Lung (tissue), 12 donors: ENCODE measurements around the gene URAD. TPM values are rescaled to one million over a fixed set of nuclear protein-coding genes. Genes with fewer than 3 reads are reported as not detected.

ENCODE experiments used
- ATAC-seq: fragments of 200-7000 bp; cut with Tn5 transposase; one replicate; pipeline ENCODE4 v1.9.1; 2020; ENCODE audit warnings: moderate number of reproducible peaks; ENCODE audit not compliant: insufficient read depth, low FRiP score
- DNase-seq, 3 donors: peaks; one replicate each; pipeline ENCODE4 v3.0.0-alpha.2; 2013 to 2017
- H3K27ac ChIP-seq, 2 donors: one replicate each; pipeline ENCODE4 v1.5.1; 2013; ENCODE audit warnings: mild to moderate bottlenecking in 2 of 2, moderate library complexity in 2 of 2, control low read depth in 1 of 2, inconsistent platforms in 1 of 2, low read depth in 1 of 2, low read length in 1 of 2
- H3K27me3 ChIP-seq, 3 donors: one replicate each; pipeline ENCODE4 v1.5.1; 2013; ENCODE audit warnings: low read length in 2 of 3; ENCODE audit not compliant: control insufficient read depth in 3 of 3, insufficient read depth in 3 of 3
- H3K36me3 ChIP-seq, 4 donors: one replicate each; pipeline ENCODE4 v1.5.1; 2013; ENCODE audit warnings: low read length in 4 of 4, mild to moderate bottlenecking in 1 of 4, moderate library complexity in 1 of 4; ENCODE audit not compliant: control insufficient read depth in 4 of 4, insufficient read depth in 4 of 4
- H3K4me1 ChIP-seq, 5 donors: one replicate each; pipeline ENCODE4 v1.5.1; 2013; ENCODE audit warnings: low read length in 5 of 5, mild to moderate bottlenecking in 2 of 5, moderate library complexity in 1 of 5; ENCODE audit not compliant: control insufficient read depth in 5 of 5, insufficient read depth in 5 of 5
- H3K4me3 ChIP-seq: one replicate; pipeline ENCODE4 v1.5.1; 2013; ENCODE audit warnings: mild to moderate bottlenecking, control low read depth, moderate library complexity
- H3K9ac ChIP-seq, 2 donors: one replicate each; pipeline ENCODE4 v1.5.1; 2013; ENCODE audit warnings: low read length in 2 of 2, control low read depth in 1 of 2; ENCODE audit not compliant: insufficient read depth in 1 of 2
- H3K9me3 ChIP-seq, 4 donors: one replicate each; pipeline ENCODE4 v1.5.1; 2013; ENCODE audit warnings: low read length in 3 of 4, mild to moderate bottlenecking in 1 of 4, moderate library complexity in 1 of 4; ENCODE audit not compliant: control insufficient read depth in 4 of 4, insufficient read depth in 3 of 4
- WGBS, 2 donors: extraction: QIAGEN DNeasy Blood & Tissue Kit; methylation state at CpG; one replicate each; pipeline ENCODE4 v1.1.7; 2013; 5-methylcytosine and 5-hydroxymethylcytosine counted together
- polyA plus RNA-seq, 2 donors: library from polyadenylated mRNA; stranded (reverse); fragments of 200-250 nt; gene quantifications; one replicate each; pipeline ENCODE4 v1.2.1, GENCODE V29; 2013
- total RNA-seq, 2 donors: library from RNA; depleted of rRNA in 1 of 2; stranded (reverse); fragments of >200 nt in 1 of 2; gene quantifications; one replicate each; pipeline ENCODE4 v1.2.1, GENCODE V29; 2014 to 2021
- TF ChIP-seq, protein P1 (sequence below): IDR thresholded peaks from 2 replicates; pipeline ENCODE4 v1.5.1; 2012; ENCODE audit warnings: mild to moderate bottlenecking; ENCODE audit errors: control extremely low read depth, extremely low read depth
- donor health status: control.
- donor health status: control.
- donor health status: Bipolar disorder and iron deficiency.
- donor health status: healthy.
- donor health status: DM: yes; HTN: yes; CAD: no.

URAD gene
- total and polyA plus RNA-seq, 4 donors: not detected

DNA sequence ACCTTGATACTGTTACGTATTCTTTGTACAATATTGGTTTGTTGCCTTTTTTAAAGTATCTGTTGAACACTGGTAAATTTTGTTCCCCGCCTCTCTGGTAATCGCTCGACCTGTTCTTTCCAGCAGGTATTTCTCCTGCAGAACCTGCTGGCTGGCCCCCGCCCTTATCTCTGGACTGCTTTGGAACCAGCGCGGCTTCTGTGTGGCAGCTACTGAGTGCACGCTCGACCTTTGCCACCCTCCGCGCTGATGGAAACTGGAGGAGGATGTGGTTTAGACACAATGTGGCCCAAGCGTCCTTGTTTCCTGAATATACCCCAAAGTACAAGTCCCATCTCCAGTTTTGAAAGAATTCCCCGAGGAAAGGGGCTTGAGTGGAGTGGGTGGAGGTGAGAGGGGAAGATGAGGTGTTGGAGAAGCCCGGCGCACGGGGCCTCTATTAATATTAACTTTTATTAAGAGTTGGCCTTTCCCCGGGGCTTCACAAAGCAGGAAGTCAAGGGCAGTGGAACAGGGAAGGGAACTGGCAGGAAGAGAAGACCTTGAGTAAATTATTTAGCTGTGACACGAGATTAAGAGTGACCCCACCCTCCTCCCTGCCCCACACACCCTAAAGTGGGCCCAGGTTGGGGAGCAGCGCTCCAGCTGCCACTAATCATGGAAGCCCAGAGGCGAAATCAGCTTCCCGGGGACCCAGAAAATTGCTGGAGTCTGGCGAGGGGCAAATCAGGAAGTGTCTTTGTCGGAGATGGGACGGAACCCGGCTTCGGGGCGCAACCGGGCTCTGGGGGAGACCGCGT is 35.4 kb downstream of the URAD start:
- H3K9ac ChIP-seq: no peak overlapping the region
- peaks cover 0 to 2% (median 0%) of the 10 kb centered on the region in 4 donors for H3K9me3 ChIP-seq
- H3K27ac ChIP-seq: no peak overlapping the region
- peaks cover 0 to 10% (median 5%) of the 10 kb centered on the region in 5 donors for H3K4me1 ChIP-seq
- H3K27me3 ChIP-seq: peaks cover 0 to 66% (median 63%) of the 10 kb centered on the region in 3 donors
- H3K4me3 ChIP-seq: no peak overlapping the region
- ATAC-seq (no peak), DNase-seq (no peak)
- WGBS, 2 donors: 8 to 10% methylated on average over 30 of the region's 30 CpGs
- no peaks in the 10 kb centered on the region for H3K36me3 ChIP-seq
- TF ChIP-seq, protein P1, sequence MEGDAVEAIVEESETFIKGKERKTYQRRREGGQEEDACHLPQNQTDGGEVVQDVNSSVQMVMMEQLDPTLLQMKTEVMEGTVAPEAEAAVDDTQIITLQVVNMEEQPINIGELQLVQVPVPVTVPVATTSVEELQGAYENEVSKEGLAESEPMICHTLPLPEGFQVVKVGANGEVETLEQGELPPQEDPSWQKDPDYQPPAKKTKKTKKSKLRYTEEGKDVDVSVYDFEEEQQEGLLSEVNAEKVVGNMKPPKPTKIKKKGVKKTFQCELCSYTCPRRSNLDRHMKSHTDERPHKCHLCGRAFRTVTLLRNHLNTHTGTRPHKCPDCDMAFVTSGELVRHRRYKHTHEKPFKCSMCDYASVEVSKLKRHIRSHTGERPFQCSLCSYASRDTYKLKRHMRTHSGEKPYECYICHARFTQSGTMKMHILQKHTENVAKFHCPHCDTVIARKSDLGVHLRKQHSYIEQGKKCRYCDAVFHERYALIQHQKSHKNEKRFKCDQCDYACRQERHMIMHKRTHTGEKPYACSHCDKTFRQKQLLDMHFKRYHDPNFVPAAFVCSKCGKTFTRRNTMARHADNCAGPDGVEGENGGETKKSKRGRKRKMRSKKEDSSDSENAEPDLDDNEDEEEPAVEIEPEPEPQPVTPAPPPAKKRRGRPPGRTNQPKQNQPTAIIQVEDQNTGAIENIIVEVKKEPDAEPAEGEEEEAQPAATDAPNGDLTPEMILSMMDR: no peak

DNA sequence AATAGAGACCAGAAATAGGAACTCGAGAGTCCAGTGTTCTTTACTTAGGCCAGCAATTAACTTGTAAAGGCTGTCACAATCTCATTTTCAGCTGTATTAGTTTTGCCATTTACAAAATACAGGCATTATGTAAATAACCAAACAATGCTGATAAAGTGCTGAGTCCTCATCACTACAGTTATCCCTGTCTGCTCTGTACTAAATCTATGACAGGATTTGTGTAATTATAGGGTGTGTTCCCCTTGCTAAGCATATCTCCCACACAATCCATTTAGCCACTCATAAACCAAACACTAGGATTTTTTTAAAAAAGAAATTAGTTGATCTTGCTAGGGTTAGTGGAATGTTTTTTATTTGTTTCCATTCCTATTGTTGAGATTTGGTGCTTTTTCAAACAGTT is 45.5 kb downstream of the URAD start:
- DNase-seq: no peak
- H3K4me3 ChIP-seq: no peak overlapping the region
- peaks cover 0 to 11% (median 3%) of the 10 kb centered on the region in 4 donors for H3K9me3 ChIP-seq
- no peak overlapping the region for H3K27ac ChIP-seq
- ATAC-seq: no peak
- no peaks in the 10 kb centered on the region for H3K4me1 ChIP-seq
- peaks cover 0 to 11% (median 3%) of the 10 kb centered on the region in 3 donors for H3K27me3 ChIP-seq
- H3K36me3 ChIP-seq: no peaks in the 10 kb centered on the region
- WGBS, 2 donors: 82 to 90% methylated on average over 1 of the region's 1 CpG
- TF ChIP-seq, protein P1: no peak
- no peak overlapping the region for H3K9ac ChIP-seq

DNA sequence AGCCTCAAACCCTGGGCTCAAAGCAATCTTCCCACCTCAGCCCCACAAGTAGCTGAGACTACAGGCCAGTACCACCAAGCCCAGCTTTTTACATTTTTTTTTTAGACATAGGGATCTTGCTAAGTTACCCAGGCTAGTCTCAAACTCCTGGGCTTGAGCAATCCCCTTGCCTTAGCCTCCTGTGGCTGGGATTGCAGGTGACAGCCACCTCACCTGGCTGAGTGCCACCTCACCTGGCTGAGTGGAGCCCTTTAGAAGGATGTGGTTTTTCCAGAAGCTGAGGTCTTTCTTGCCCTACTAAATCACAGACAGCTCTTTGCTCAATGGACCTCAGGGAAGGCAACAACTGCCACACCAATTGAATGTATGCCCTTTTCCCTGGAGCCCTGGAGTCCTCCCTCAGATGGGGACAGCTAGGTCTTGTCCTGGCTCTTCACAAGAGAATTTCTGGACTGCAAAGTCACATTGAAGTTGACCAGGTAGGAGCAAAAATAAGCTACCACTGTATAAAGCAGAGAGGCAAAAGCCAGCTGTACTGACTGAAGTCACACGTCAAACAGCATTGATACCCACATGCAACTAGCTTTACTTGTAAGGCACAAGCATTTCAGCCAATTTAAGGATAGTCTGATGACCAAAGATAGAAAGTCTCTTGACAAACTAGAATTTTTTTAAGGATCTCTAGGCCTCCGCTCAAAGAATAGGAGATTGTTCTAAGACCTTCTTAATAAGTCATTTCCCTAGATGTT is 54.7 kb downstream of the URAD start:
- Histone ChIP-seq H3K9me3 (peaks cover 0 to 9% (median 0%) of the 10 kb centered on the region in 4 donors), H3K4me1 (no peaks in the 10 kb centered on the region), H3K9ac (no peak overlapping the region), H3K36me3 (no peaks in the 10 kb centered on the region), H3K27me3 (peaks cover 14 to 47% (median 39%) of the 10 kb centered on the region in 3 donors), H3K27ac (no peak overlapping the region), H3K4me3 (no peak overlapping the region)
- TF ChIP-seq, protein P1: no peak
- 78 to 80% methylated on average over 2 of the region's 2 CpGs for WGBS, 2 donors
- ATAC-seq (no peak), DNase-seq (no peak)
